Right atrium auricular region (tissue), 2 donors: ENCODE results near the gene CREB5. TPM values are rescaled to one million over a fixed set of nuclear protein-coding genes. Genes with fewer than 3 reads are reported as not detected.

Experiments used
- DNase-seq: peaks from one replicate; pipeline ENCODE4 v3.0.0-alpha.2; 2019; ENCODE audit warnings: low spot score
- H3K27ac ChIP-seq, 2 donors: fragments of 200-600 bp; sonication (generic); 1 replicate in 1 of 2; 2 replicates in 1 of 2; pipeline ENCODE4 v1.5.1; 2016 to 2019
- H3K27me3 ChIP-seq, 2 donors: fragments of 200-600 bp; sonication (generic); one replicate each; pipeline versions ENCODE4 v1.5.1 to v1.6.0; 2017 to 2019
- H3K36me3 ChIP-seq: fragments of 200-600 bp; sonication (generic); one replicate; pipeline ENCODE4 v1.5.1; 2016
- H3K4me1 ChIP-seq, 2 donors: fragments of 200-600 bp; sonication (generic); one replicate each; pipeline versions ENCODE4 v1.5.1 to v1.6.0; 2017 to 2019
- H3K4me3 ChIP-seq, 2 donors: fragments of 200-600 bp; sonication (generic); 1 replicate in 1 of 2; 2 replicates in 1 of 2; pipeline ENCODE4 v1.5.1; 2017 to 2019; ENCODE audit warnings: mild to moderate bottlenecking in 1 of 2, moderate library complexity in 1 of 2
- H3K9me3 ChIP-seq, 2 donors: fragments of 200-600 bp; sonication (generic); one replicate each; pipeline ENCODE4 v1.5.1; 2019
- total RNA-seq, 2 donors: library from RNA; depleted of rRNA; stranded (reverse); fragments of >200 nt; gene quantifications; one replicate each; pipeline ENCODE4 v1.1.0, GENCODE V29; 2016
- TF ChIP-seq, protein P1 (sequence below), 2 donors: fragments of 200-600 bp; sonication (generic); IDR thresholded peaks; one replicate each; pipeline ENCODE4 v1.5.1; 2019; ENCODE audit warnings: antibody characterized with exemption in 2 of 2

The CREB5 gene
- total RNA-seq, 2 donors from 2014 or later: 10.5 to 20.8 TPM

- no peaks in the 10 kb centered on the region for H3K9me3 ChIP-seq
- H3K27ac ChIP-seq: no peak overlapping the region
- TF ChIP-seq, protein P1, sequence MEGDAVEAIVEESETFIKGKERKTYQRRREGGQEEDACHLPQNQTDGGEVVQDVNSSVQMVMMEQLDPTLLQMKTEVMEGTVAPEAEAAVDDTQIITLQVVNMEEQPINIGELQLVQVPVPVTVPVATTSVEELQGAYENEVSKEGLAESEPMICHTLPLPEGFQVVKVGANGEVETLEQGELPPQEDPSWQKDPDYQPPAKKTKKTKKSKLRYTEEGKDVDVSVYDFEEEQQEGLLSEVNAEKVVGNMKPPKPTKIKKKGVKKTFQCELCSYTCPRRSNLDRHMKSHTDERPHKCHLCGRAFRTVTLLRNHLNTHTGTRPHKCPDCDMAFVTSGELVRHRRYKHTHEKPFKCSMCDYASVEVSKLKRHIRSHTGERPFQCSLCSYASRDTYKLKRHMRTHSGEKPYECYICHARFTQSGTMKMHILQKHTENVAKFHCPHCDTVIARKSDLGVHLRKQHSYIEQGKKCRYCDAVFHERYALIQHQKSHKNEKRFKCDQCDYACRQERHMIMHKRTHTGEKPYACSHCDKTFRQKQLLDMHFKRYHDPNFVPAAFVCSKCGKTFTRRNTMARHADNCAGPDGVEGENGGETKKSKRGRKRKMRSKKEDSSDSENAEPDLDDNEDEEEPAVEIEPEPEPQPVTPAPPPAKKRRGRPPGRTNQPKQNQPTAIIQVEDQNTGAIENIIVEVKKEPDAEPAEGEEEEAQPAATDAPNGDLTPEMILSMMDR (IDR thresholded peaks at IDR 0.05): no peak
- no peaks in the 10 kb centered on the region for H3K27me3 ChIP-seq
- H3K36me3 ChIP-seq: no peaks in the 10 kb centered on the region
- no peak for DNase-seq
- peaks cover 0 to 8% of the 10 kb centered on the region in 2 donors for H3K4me1 ChIP-seq
- no peak overlapping the region for H3K4me3 ChIP-seq
Measured at GRCh38 chr7:28480595-28480994, 68.3 kb downstream of the CREB5 start.

- peaks cover 0 to 8% of the 10 kb centered on the region in 2 donors for H3K4me1 ChIP-seq
- no peak overlapping the region for H3K4me3 ChIP-seq
- H3K36me3 ChIP-seq: no peaks in the 10 kb centered on the region
- H3K9me3 ChIP-seq: no peaks in the 10 kb centered on the region
- no peak for DNase-seq
- TF ChIP-seq, protein P1 (IDR thresholded peaks at IDR 0.05): no peak
- no peak overlapping the region for H3K27ac ChIP-seq
- no peaks in the 10 kb centered on the region for H3K27me3 ChIP-seq
Measured at GRCh38 chr7:28481091-28481926, 69.0 kb downstream of the CREB5 start.

- H3K9me3 ChIP-seq: no peaks in the 10 kb centered on the region
- TF ChIP-seq, protein P1 (IDR thresholded peaks at IDR 0.05): no peak
- no peak for DNase-seq
- H3K36me3 ChIP-seq: no peaks in the 10 kb centered on the region
- H3K27me3 ChIP-seq: no peaks in the 10 kb centered on the region
- peaks cover 0 to 8% of the 10 kb centered on the region in 2 donors for H3K4me1 ChIP-seq
- H3K4me3 ChIP-seq: no peak overlapping the region
- no peak overlapping the region for H3K27ac ChIP-seq
Measured at GRCh38 chr7:28483112-28483511, 70.8 kb downstream of the CREB5 start.

DNA sequence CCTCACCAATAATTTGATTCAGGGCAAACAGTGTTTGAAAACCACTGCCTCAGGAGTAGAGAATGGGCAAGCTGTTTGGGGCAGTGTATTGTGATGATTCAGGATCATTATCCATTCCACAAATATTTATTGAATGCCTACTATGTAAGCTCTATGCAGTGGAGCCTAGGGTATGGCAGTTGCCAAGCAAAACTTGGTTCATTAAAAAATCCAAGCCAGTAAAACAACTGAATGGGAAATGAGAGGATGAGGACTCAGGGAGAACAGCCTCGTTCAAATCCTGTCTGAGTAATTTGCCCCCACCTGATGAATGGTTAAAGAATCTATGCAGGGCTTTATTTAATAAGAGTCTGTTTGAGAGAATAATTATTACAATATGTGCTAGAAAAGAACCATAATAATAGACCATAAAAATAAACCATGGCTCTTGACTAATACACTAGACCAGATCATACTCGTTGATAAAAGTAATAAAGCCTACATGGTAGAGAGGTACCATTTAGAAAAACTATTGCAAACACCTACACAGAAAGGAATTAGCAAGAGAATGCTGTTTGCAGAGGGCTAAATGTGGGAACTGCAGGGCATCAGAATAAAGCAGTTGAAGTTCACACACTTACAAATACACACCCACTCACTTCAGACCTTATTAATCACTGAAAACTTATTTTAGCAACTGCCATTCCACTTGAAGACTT lies 71.7 kb downstream of the CREB5 start:
- Histone ChIP-seq H3K27ac (no peak overlapping the region), H3K4me3 (no peak overlapping the region), H3K4me1 (peaks cover 0 to 2% of the 10 kb centered on the region in 2 donors), H3K27me3 (no peaks in the 10 kb centered on the region), H3K9me3 (no peaks in the 10 kb centered on the region), H3K36me3 (no peaks in the 10 kb centered on the region)
- no peak for DNase-seq
- TF ChIP-seq, protein P1 (IDR thresholded peaks at IDR 0.05): no peak

DNA sequence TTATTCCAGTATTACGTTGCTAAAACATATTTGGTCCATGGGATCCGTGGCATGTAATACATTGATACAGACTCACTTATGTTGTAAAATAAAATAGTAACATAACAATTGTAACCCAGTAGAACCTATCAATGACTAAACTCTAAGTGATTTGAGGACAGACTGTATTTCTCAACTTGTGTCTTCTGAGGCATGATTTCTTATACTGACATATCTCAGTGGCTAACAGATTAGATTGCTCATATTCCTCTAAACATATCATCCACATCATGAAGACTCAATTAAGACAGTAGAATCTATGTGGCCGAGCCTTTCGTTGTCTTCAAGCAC lies 72.3 kb downstream of the CREB5 start:
- no peak for DNase-seq
- no peak overlapping the region for H3K4me3 ChIP-seq
- TF ChIP-seq, protein P1 (IDR thresholded peaks at IDR 0.05): no peak
- H3K27me3 ChIP-seq: no peaks in the 10 kb centered on the region
- no peaks in the 10 kb centered on the region for H3K9me3 ChIP-seq
- no peak overlapping the region for H3K27ac ChIP-seq
- H3K4me1 ChIP-seq: no peaks in the 10 kb centered on the region
- no peaks in the 10 kb centered on the region for H3K36me3 ChIP-seq
